SKM-1 treated with dmso at 0.1 percent for 144 hours (cell line): ENCODE measurements around the gene COL8A1.
"Not testable (repeated sequence)": the region's sequence is repeated elsewhere in the genome, so short reads cannot be mapped to it uniquely, and the experiment has no call there.

ENCODE experiments used
- DNase-seq: peaks from one replicate; lab custom pipeline; 2025; ENCODE audit not compliant: unreplicated experiment; lab: John Stamatoyannopoulos, UW

Gene COL8A1

GRCh38 chr3:99638167-99638948, at the start of gene COL8A1:
Gene COL8A1 (plus strand): TSS chr3:99638594. CDS start chr3:99790683, 152,089 bp downstream.
- no peak for DNase-seq

- DNase-seq, result not testable (repeated sequence)
Measured at GRCh38 chr3:99589168-99589567, 49.2 kb upstream of the COL8A1 start.

- no peak for DNase-seq
Measured at GRCh38 chr3:99599894-99600293, 38.5 kb upstream of the COL8A1 start.

GRCh38 chr3:99601515-99601914, 36.9 kb upstream of the COL8A1 start:
- no peak for DNase-seq

GRCh38 chr3:99602183-99602582, 36.2 kb upstream of the COL8A1 start:
- DNase-seq, result no peak

- no peak for DNase-seq
Measured at GRCh38 chr3:99607151-99607550, 31.2 kb upstream of the COL8A1 start.

GRCh38 chr3:99614768-99615167, 23.6 kb upstream of the COL8A1 start:
- no peak for DNase-seq

GRCh38 chr3:99620077-99620767, 18.2 kb upstream of the COL8A1 start:
- no peak for DNase-seq

- DNase-seq, result no peak
Measured at GRCh38 chr3:99620976-99621375, 17.4 kb upstream of the COL8A1 start.

- no peak for DNase-seq
Measured at GRCh38 chr3:99624496-99625236, 13.7 kb upstream of the COL8A1 start.

- no peak for DNase-seq
Measured at GRCh38 chr3:99625237-99625622, 13.2 kb upstream of the COL8A1 start.

GRCh38 chr3:99625643-99626416, 12.6 kb upstream of the COL8A1 start:
- DNase-seq, result no peak

GRCh38 chr3:99626417-99626788, 12.0 kb upstream of the COL8A1 start:
- DNase-seq, result no peak

- no peak for DNase-seq
Measured at GRCh38 chr3:99627062-99627826, 11.2 kb upstream of the COL8A1 start.

GRCh38 chr3:99630815-99631214, 7.6 kb upstream of the COL8A1 start:
- DNase-seq, result no peak

GRCh38 chr3:99633887-99634558, 4.4 kb upstream of the COL8A1 start:
- DNase-seq, result no peak

GRCh38 chr3:99634881-99635280, 3.5 kb upstream of the COL8A1 start:
- no peak for DNase-seq

GRCh38 chr3:99635348-99635747, 3.0 kb upstream of the COL8A1 start:
- DNase-seq, result no peak

- no peak for DNase-seq
Measured at GRCh38 chr3:99637016-99637367, 1.4 kb upstream of the COL8A1 start.
